DLD1 (cell line): ENCODE results near the gene AKT3.

Experiments used
- in situ Hi-C: cut with HindIII; loops from 2 replicates; pipeline ENCODE4 v1.10.0; 2017; ENCODE audit warnings: low sequenced_read_pairs

Gene AKT3

DNA sequence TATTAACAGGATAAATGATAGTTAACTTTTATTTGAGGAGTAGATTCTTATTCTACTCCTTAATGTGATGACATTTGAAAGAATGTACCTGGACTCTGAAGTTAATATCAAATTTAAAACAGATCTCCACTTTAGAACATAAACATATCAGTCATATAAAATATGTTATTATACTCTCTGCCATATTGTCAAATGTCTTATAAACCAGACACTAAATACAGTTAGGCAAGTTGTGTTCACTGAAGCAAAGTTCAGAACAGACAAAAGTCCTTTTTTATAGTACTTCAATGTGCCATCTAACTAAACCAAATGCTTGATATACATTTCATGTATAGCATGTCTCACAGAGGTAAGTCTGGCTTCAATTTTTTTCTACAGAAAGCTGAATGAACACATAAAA, 285.2 kb downstream of the AKT3 start:
- in situ Hi-C loops = no loop called here

DNA sequence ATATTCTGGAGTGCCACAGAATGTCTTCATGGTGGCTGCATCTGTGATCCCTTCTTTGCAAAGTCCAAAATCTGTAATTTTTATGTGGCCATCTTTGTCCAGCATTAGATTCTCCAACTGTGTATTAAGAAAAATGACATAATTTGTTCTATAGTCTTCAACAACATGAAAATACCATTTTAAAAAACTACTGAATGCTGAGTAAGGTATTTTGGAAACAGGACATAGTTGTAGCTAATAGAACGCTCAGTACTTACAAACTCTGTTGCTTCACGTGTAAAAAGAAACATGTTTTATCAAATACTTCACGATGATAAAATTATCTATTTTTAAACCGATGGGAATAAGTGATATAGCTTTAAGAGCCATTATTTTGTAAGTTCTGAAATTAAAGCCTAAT, 286.3 kb downstream of the AKT3 start:
- in situ Hi-C loops = no loop called here

DNA sequence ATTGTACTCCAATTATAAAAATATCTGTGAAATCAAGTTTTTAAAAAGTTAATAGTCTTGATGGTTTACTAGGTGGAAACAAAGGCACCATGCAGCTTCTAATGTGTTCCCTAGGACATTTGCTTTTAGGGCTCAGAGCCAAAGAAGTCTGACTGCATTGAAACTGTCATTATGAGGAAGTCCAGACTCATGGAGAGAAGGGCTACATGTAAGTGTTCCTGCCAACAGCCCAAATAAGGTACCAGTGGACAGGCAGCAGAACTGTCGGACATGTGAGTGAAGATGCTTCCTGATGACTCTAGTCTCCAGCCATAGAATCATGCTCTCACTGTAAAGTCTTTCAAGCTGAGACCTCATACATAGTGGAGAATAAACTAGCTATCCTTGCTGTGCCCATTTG, 287.6 kb downstream of the AKT3 start:
- in situ Hi-C loops = no loop called here

DNA sequence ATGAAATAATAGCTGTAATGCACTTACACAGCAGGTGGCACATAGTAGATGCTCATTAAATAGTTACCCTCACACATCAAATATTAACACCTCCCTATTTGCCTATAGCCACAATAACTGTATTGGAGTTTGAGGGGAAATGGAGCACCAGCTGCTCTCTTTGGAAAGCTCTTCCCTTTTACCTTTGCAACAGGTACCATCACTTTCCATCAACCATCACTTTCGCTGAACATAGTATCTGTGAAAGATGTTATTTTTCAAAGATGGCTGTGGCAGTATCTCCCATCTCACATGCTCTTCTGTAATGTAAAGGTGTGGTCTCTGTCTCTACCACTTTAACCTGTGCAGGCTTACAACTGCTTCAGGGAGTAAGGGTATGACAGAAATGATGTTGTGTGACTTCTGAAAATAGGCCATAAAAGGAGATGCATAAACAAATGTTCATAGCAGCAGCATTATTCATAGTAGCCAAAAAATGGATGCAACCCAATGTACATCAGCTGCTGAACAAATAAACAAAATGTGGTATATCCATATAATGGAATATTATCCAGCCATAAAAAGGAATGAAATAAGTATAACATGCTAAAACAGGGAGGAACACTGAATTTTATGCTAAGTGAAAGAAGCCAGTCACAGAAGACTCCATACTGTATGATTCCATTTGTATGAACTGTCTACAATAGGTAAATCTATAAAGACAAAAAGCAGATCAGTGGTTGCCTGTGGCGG, 288.3 kb downstream of the AKT3 start:
- in situ Hi-C loops = no loop called here

DNA sequence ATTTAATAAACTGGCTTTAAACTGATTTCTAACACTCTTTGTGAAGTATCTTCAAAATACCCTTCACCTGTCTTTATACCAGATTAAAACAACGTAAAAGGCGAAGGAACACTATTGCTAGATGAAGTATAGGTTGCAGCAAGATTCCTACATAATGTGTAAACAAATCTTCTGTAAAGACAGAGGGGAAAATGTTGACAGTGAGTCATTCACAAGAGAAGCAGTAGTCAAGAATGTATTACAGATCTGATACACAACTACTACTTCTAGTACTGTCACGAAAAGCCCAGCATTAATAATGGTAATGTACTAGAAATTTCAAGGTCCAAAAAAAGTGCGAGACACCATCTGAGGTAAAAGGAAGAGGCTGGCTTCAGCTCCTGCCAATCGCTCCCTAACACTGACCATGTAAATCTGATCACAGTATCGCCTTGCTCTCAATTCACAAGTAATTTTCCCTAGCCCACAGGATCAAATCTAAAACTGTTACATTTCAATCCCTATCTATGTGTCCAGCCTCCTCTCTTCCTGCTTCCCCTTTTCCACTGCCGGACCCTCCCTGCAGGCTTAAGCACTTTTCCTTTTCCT, 290.4 kb downstream of the AKT3 start:
- in situ Hi-C loops = no loop called here

DNA sequence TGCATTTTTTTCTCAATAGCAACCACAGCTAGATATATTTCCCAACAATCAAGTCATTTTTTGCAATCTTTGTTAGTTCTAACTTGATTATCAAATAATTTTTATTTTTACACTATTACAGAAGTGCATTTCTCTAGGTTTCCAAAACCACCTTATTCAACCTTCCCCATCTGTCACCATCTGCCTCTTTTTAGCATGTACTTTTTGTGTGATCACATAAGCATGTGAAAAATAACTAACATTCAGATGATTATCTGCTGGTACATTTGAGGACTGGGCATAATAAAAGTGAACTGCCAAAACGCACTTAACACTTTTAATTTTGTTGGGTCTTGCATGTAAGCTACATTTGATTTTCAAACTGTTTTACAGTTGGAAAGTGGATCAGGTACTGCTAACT, 291.5 kb downstream of the AKT3 start:
- in situ Hi-C loops = no loop called here

DNA sequence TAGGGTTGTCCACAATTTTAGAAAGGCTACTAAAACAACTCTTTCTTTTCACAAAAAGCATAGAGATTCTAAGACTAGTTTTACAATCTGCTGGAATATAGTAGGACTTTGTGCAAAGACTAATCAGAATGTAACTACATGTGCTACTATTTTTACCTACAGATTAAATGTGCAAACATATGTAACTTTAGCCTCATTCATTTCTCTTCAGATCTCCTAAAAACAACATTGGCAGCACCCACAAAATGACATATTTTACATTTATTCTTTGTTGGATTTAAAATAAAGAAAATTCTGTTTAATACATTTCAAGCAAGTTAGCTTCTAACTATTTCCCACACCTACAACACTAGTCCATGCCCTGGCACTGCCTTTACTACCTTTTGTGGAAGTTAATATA, 292.2 kb downstream of the AKT3 start:
- in situ Hi-C loops = no loop called here

DNA sequence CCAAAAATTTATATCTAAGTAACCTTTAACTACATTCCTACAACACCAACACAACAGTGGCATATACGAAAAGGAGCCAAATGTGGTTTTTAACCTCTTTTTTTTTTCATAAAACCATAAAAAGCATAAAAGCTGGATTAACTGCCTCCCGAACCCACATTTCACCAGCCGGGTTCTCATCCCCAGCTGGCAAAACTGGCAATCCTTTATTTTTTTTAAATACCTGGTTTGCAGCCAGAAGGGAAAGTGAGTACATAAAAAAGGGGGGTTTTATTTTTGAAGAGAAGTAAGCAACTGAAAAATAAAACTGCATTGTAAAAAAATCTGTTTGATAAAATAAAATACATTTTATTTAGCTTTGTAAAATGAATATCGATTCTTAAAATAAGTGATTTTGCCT, 295.4 kb downstream of the AKT3 start:
- in situ Hi-C loops = no loop called here

DNA sequence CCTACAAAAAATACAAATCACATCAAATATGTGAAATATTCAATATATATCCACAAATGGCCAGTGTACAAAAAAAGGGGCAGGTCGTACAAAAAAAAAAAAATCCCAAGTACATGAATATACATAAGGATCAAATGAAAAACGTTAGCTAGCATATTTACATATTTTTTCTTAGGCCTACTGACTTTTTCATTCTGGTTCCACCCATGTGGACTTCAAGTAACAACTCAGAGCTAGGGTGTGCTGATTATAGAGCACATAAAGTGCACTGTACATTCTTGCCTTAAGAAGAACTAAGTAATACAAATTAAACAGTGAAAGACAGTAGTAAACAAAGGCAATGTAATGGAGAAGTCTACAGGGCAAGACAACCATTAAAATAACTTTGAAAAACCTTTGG, 297.0 kb downstream of the AKT3 start:
- in situ Hi-C loops = no loop called here

DNA sequence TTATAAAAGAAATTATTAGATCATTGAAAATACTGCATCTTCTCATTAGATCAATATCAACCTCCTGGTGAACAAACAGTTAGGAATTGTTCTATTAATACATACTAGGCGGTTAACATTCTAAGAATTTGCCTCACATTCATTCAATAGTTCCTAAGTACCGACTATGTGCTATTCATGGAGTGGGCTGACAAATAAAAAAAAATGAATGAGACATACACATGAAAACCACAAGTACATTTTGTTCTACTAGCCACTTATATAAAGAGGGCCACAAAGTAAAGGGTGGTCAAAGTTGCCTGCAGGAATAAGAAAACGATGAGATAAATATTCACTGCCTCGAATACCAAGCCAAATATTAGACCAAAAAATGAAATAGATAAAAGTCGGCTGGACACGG, 299.8 kb downstream of the AKT3 start:
- in situ Hi-C loops = no loop called here

DNA sequence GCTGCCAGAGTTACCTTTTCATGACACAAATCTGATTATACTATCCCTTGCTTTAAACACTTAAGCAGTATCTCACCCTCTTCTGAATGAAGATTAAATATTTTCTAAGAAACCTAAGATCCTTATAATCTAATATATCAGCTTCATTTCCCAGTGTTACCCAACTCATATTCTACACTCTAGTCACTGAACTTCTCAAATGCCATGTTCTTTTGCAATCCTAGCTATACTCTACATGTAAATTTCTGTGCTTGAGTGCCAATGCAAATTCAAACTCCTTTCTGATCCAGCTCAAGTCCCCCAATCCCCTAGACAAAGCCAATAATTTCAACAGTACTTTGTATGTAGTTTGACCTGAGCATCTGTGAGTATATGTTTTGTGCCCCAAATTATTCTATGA, 300.3 kb downstream of the AKT3 start:
- in situ Hi-C loops = no loop called here

DNA sequence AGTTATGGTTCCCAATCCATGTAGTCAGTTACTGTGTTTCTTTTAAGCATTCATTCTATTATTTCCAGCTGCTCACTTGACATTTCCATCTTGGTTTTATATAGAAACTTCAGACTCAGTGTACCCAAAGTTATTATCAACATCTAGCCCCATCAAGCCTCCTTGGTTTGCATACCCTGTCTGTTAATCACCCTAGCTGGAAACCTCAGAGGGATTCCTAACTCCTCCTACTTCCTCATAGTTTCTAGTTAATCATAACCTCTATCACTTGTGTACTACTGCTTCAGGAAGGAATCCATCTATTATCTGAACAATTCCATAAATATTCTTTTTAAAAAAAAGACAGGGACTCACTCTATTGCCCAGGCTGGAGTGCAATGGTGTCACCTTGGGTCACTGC, 300.9 kb downstream of the AKT3 start:
- in situ Hi-C loops = no loop called here

DNA sequence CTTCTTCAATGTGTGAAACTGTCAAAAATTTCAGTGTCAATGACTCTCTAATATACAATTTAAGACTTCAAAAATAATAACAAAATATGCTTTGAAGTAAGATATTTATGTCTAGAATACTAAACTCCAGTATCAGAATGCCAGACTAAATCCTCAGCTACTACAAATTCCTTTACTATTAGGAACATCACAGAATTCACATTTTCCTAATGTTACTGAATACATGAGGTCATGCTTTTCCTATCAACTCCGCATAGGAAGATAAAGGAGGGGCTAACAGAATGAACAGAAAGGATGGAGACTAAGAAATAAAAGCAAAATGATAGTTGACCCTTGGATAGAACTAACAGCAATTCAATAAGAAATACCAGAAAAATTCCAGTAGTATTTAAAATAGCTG, 301.5 kb downstream of the AKT3 start:
- in situ Hi-C loops = no loop called here

DNA sequence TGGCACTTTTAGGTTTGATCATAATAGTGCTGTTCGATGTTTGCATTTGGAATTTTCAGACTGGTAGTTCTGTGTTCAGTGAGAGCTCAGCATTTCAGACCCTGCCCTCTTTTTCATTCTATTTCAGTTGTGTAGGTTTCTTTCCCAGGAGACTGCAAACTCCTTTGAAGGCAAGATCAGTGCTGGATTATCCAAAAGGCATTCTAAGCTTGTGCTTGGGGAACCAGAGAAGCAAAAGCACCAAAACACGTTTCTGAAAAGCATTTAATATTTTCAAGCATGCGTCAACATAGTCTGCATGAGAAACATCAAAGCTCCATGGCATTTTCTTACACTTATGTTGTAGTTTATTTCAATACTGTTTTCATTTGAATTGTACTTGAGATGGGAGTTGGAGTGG, 302.2 kb downstream of the AKT3 start:
- in situ Hi-C loops = no loop called here

DNA sequence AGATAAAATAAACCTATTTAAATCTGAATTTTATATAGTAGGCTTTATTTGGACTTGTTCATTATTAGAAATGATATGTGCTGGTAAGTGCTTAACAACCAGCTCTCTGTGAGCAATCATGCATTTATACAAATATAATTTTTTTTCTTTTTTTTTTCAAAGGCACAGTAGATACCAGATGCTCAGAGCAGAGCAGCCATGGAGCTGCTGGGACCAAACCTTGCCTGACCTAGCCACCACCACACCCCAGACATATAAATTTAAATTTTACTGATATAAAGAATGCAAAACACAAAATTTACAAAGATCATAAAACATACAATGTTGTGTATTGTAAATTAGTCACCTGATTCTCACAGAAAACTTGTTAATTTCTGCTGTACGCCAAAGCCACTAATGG, 303.6 kb downstream of the AKT3 start:
- in situ Hi-C loops = no loop called here

DNA sequence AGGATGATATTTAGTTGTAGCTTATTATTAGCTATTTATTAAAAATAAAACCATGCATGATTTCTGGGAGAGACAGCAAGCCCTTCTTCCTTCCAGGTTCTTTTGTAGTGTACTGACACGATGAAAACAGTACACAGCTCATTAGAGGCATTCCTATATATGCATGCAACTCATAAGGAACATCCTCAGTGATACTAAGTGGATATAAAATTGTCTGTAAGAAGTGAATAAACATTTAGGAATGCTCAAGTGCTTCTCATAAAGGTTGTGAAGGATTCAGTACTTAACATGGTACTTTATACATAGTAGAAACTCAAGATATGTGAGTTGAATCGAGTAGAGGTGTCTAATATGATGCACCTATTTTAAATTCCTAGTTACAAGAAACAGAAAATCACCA, 306.5 kb downstream of the AKT3 start:
- in situ Hi-C loops = no loop called here

DNA sequence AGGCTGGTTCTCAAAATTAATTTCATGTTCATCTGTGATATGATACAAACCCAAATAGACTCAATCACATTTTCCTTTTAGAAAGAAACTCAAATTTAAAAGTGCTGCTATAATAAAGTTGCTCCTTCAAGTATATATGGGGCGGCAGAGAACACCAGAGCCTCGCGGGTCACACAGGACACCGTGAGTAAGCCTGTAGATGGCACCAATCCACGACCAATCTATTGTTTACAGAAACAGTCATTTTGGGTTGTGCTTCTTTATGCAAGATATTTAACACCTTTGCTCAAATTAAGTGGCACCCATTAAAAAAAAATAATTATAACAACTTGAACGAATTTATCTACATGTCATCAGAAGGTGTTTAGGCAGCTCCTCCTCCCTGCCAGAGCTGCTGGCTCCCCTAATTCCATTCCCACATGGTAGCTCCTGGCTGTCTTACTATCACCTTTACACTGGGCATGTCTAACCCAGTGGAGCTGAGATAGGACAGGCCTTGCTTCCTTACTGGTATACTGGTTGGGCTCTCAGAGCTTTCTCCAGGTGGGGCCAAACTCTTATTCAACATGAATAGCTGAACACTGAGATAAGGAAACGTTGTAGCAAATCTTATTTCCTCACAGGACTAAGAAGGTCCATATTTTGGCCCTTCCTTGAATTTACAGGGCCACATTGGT, 307.2 kb downstream of the AKT3 start:
- in situ Hi-C loops = no loop called here

DNA sequence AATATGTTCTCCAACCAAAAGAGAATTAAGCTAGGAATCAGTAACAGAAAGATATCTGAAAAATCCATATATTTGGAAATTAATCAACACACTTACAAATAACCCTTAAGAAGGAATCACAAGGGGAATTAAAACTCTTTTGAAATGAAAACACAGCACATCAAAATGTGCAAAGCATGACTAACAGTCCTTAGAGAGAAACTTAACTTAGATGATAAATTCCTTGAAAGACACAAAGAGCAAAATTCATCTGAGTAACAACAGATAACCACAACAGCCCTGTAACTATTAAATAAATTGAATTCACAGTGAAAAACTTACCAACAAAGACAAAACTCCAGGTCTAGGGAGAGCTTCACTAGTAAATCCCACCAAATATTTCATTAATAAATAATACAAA, 310.4 kb downstream of the AKT3 start:
- in situ Hi-C loops = no loop called here

DNA sequence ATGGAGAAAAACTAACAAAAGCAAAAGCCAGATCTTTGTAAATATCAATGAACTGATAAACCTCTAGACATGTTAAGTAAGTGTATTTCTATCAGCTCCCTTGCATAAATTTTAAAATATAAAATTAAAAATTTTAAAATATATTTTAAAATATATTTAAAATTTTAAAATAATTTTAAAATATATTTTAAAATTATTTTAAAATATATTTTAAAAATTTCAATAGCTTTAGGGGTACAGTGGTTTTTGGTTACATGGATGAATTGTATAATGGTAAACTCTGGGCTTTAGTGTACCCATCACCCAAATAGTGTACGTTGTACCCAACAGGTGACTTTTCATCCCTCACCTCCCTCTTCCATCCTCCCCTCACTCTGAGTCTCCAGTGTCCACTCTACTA, 315.0 kb downstream of the AKT3 start:
- in situ Hi-C loops = no loop called here

DNA sequence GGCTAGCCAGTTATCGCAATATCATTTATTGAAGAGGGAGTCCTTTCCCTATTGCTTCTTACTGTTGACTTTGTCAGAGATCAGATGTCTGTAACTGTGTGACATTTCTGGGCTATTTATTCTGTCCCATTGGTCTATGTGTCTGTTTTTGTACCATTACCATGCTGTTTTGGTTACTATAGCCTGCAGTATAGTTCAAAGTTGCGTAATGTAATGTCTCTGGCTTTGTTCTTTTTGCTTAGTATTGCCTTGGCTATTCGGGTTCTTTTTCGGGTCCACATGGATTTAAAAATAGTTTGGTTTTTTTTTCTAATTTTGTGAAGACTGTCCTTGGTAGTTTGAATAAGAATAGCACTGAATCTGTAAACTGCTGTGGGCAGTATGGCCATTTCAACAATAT, 320.5 kb downstream of the AKT3 start:
- in situ Hi-C loops = no loop called here

DNA sequence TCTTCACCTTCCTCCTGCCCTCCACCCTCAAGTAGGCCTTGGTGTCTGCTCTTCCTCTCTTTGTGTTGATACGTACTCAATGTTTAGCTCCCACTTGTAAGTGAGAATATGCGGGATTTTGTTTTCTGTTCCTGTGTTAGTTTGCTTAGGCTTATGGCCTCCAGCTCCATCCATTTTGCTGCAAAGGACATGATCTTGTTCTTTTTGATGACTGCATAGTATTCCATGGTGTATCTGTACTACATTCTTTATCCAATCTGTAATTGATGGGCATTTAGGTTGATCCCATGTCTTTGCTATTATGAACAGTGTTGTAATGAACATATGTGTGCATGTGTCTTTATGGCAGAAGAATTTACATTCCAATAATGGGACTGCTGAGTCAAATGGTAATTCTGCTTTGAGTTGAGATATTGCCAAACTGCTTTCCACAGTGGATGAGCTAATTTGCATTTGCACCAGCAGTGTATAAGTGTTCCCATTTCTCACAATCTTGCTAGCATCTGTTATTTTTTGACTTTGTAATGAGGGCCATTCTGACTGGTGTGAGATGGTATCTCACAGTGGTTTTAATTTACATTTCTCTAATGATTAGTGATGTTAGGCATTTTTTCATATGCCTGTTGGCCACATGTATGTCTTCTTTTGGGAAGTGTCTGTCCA, 321.5 kb downstream of the AKT3 start:
- in situ Hi-C loops = no loop called here

DNA sequence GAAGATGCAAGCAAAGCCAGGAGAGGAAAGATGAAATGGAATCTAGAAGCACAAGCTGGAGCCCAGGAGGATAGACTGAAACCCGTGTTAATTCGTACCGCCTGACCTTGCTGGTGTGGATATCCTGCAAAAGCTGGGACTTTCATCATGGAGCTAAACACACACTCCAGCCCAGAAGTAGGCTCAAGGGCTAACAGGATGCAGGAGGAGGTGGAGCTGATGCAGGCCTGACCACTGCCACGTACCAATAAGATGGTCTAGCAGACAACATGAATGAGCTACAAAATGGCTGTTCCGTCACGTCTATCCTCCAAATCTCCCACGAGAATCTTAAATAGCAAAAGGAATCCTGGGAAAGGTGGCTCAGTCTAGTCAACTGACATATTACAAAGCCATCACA, 323.9 kb downstream of the AKT3 start:
- in situ Hi-C loops = no loop called here
